ENCODE results near the gene RAB9A. TPM values are rescaled to one million over a fixed set of nuclear protein-coding genes. Genes with fewer than 3 reads are reported as not detected.

The RAB9A gene
- total RNA-seq, 1 experiment from 2014 or later: 26.7 TPM

- Histone ChIP-seq H3K4me2 (no peak overlapping the region), H3K4me3 (no peak overlapping the region), H3K4me1 (replicated peaks; ENCODE audit: insufficient read depth) (no peaks in the 10 kb centered on the region), H3K27ac (no peak overlapping the region), H3K27me3 (ENCODE audit: insufficient read depth, low read depth) (no peaks in the 10 kb centered on the region), H3F3A (ENCODE audit: insufficient read depth, low read depth) (no peaks in the 10 kb centered on the region), H4K20me1 (ENCODE audit: insufficient read depth) (no peaks in the 10 kb centered on the region), H3K36me3 (ENCODE audit: low read depth) (peaks cover 20% of the 10 kb centered on the region), H3K79me2 (ENCODE audit: low read depth) (no peaks in the 10 kb centered on the region), H2AFZ (no peak overlapping the region), H3K9me3 (ENCODE audit: insufficient read depth, low read depth) (no peaks in the 10 kb centered on the region), H3K9me2 (ENCODE audit: insufficient read depth) (no peaks in the 10 kb centered on the region)
- intact Hi-C loops (cut with micrococcal nuclease; ENCODE audit: unreplicated experiment): no loop called here
- POLR2A ChIA-PET (ENCODE audit: unreplicated experiment): interaction anchor here (0.6 kb wide), 1 partner anchor 74 kb away, joined by 4 read pairs; no protein-coding TSS in a partner anchor
- no TSS peak for BruUV-seq (replicated peaks)
- CTCF ChIA-PET: no interaction called here
- no peak for DNase-seq
- TF ChIP-seq EZH2 (IDR thresholded peaks at IDR 0.05; ENCODE audit: low read depth) (no peak), CTCF (conservative IDR thresholded peaks at IDR 0.05) (no peak)
Measured at GRCh38 chrX:13755254-13755653, 66.3 kb downstream of the RAB9A start.

- Histone ChIP-seq H3F3A (ENCODE audit: insufficient read depth, low read depth) (no peaks in the 10 kb centered on the region), H3K36me3 (ENCODE audit: low read depth) (peaks cover 16% of the 10 kb centered on the region; the same call in 1 of the 2 replicates), H3K27ac (no peak overlapping the region), H3K27me3 (ENCODE audit: insufficient read depth, low read depth) (no peaks in the 10 kb centered on the region), H3K9me3 (ENCODE audit: insufficient read depth, low read depth) (no peaks in the 10 kb centered on the region), H2AFZ (no peak overlapping the region), H3K9me2 (ENCODE audit: insufficient read depth) (no peaks in the 10 kb centered on the region), H3K4me3 (no peak overlapping the region), H3K79me2 (ENCODE audit: low read depth) (no peaks in the 10 kb centered on the region), H3K4me1 (replicated peaks; ENCODE audit: insufficient read depth) (no peaks in the 10 kb centered on the region), H4K20me1 (ENCODE audit: insufficient read depth) (no peaks in the 10 kb centered on the region), H3K4me2 (no peak overlapping the region)
- intact Hi-C loops (cut with micrococcal nuclease; ENCODE audit: unreplicated experiment): no loop called here
- ChIA-PET POLR2A (ENCODE audit: unreplicated experiment) (interaction anchor here (0.6 kb wide), 1 partner anchor 1625 kb away, joined by 10 read pairs; no protein-coding TSS in a partner anchor), CTCF (no interaction called here)
- TF ChIP-seq EZH2 (IDR thresholded peaks at IDR 0.05; ENCODE audit: low read depth) (no peak), CTCF (conservative IDR thresholded peaks at IDR 0.05) (no peak)
- no TSS peak for BruUV-seq (replicated peaks)
- no peak for DNase-seq
Measured at GRCh38 chrX:13756381-13756780, 67.5 kb downstream of the RAB9A start.

GRCh38 chrX:13759152-13759718 is 70.3 kb downstream of the RAB9A start:
- no peak overlapping the region for H3K4me2 ChIP-seq
- H3K79me2 ChIP-seq (ENCODE audit: low read depth): no peaks in the 10 kb centered on the region
- intact Hi-C loops (cut with micrococcal nuclease; ENCODE audit: unreplicated experiment): no loop called here
- H3K9me3 ChIP-seq (ENCODE audit: insufficient read depth, low read depth): no peaks in the 10 kb centered on the region
- no peaks in the 10 kb centered on the region for H3K4me1 ChIP-seq (replicated peaks; ENCODE audit: insufficient read depth)
- ChIA-PET CTCF (no interaction called here), POLR2A (ENCODE audit: unreplicated experiment) (no interaction called here)
- no peak overlapping the region for H2AFZ ChIP-seq
- no peaks in the 10 kb centered on the region for H3F3A ChIP-seq (ENCODE audit: insufficient read depth, low read depth)
- H3K27ac ChIP-seq: no peak overlapping the region
- H3K36me3 ChIP-seq (ENCODE audit: low read depth): peaks cover 18% of the 10 kb centered on the region
- TF ChIP-seq EZH2 (IDR thresholded peaks at IDR 0.05; ENCODE audit: low read depth): no peak
- no peak for TF ChIP-seq CTCF (conservative IDR thresholded peaks at IDR 0.05)
- no peak overlapping the region for H3K4me3 ChIP-seq
- H4K20me1 ChIP-seq (ENCODE audit: insufficient read depth): no peaks in the 10 kb centered on the region
- DNase-seq: no peak
- no peaks in the 10 kb centered on the region for H3K27me3 ChIP-seq (ENCODE audit: insufficient read depth, low read depth)
- no TSS peak for BruUV-seq (replicated peaks)
- H3K9me2 ChIP-seq (ENCODE audit: insufficient read depth): no peaks in the 10 kb centered on the region

Other genes with a start within 250 kb of the RAB9A start
- gene EGFL6, start 119.5 kb upstream of the RAB9A start, total RNA-seq (2021): not detected in 2 replicates
- 0.96 and 1.2 TPM in 2 replicates for gene TCEANC, start 36.0 kb upstream of the RAB9A start, total RNA-seq (2021)
- 18.5 and 23.6 TPM in 2 replicates for gene TRAPPC2, start 45.5 kb downstream of the RAB9A start, total RNA-seq (2021)
- 31.6 and 35.6 TPM in 2 replicates for gene OFD1, start 45.6 kb downstream of the RAB9A start, total RNA-seq (2021)
- gene GPM6B, start 128.0 kb downstream of the RAB9A start, total RNA-seq (2021): not detected in 2 replicates

Data from PC-9 (cell line).